Measurements from ENCODE around the gene RPAIN.

The RPAIN gene

DNA sequence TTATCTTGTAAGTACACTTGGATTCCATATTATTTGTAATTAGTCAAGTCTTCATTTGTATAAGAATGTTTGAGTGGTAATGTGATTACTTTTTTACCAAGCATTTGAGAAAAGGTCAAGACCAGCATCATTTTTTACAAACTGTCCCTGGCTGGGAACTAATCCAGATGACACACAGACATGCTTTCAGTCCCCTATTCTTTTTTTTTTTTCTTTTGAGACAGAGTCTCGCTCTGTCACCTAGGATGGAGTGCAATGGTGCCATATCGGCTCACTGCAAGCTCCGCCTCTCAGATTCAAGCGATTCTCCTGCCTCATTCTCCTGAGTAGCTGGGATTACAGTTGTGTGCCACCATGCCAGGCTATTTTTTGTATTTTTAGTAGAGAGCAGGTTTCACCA is 61.5 kb downstream of the RPAIN start:
- H3K4me3 Mint-ChIP-seq, result no peak overlapping the region
- H3K27ac Mint-ChIP-seq, result no peak overlapping the region
- H3K4me1 Mint-ChIP-seq, result peaks cover 10% of the 10 kb centered on the region
- no peaks in the 10 kb centered on the region for H3K9me3 Mint-ChIP-seq
- H3K36me3 Mint-ChIP-seq, result peaks cover 33% of the 10 kb centered on the region
- H3K27me3 Mint-ChIP-seq, result no peaks in the 10 kb centered on the region
- no peak for ATAC-seq (ENCODE audit: low read depth)
- DNase-seq (ENCODE audit: low spot score in 2 of 2), result no peak

Data from memory B cell (primary cell).